GM23338 (cell line): Measurements from ENCODE around the gene SPON2.

ENCODE experiments used
- CREB1 ChIP-seq: fragments of 250-450 bp; sonication (Bioruptor Pico); IDR thresholded peaks from 2 replicates; pipeline ENCODE4 v1.5.0; 2020; ENCODE audit warnings: low read depth, mild to moderate bottlenecking, moderate library complexity
- CTCF ChIP-seq, 2 experiments: fragments of 200-600 bp in 1 of 2; sonication (generic) in 1 of 2; conservative IDR thresholded peaks; 2 replicates each; pipeline versions ENCODE4 v1.5.1 to v1.6.1; 2016 to 2017; ENCODE audit warnings: antibody characterized with exemption in 2 of 2, low read depth in 2 of 2, mild to moderate bottlenecking in 2 of 2, moderate library complexity in 1 of 2
- EZH2 ChIP-seq: fragments of 200-600 bp; sonication (generic); IDR thresholded peaks from one replicate; pipeline ENCODE4 v1.8.0; 2017; ENCODE audit warnings: antibody characterized with exemption, mild to moderate bottlenecking, low read depth; ENCODE audit not compliant: unreplicated experiment
- POLR2AphosphoS5 ChIP-seq: IDR thresholded peaks from 2 replicates; pipeline ENCODE4 v1.6.1; 2016; ENCODE audit warnings: antibody characterized with exemption, low read depth
- STAT1 ChIP-seq: IDR thresholded peaks from one replicate; pipeline ENCODE4 v1.6.1; 2016; ENCODE audit warnings: antibody characterized with exemption; ENCODE audit not compliant: unreplicated experiment

- TF ChIP-seq CTCF (conservative IDR thresholded peaks at IDR 0.05; ENCODE audit: low read depth in 2 of 2) (no peak), STAT1 (no peak), POLR2AphosphoS5 (no peak), EZH2 (no peak), CREB1 (CRISPR knock-in tag) (no peak)
Observed at GRCh38 chr4:1209821-1210220, 37.4 kb upstream of the SPON2 start.
